NCI-H1048 (cell line): ENCODE results near the gene RNF135.
"Not testable (repeated sequence)": the region's sequence is repeated elsewhere in the genome, so short reads cannot be mapped to it uniquely, and the experiment has no call there.

ENCODE experiments used
- DNase-seq: peaks from one replicate; lab custom pipeline; 2025; lab: John Stamatoyannopoulos, UW

RNF135 gene

DNA sequence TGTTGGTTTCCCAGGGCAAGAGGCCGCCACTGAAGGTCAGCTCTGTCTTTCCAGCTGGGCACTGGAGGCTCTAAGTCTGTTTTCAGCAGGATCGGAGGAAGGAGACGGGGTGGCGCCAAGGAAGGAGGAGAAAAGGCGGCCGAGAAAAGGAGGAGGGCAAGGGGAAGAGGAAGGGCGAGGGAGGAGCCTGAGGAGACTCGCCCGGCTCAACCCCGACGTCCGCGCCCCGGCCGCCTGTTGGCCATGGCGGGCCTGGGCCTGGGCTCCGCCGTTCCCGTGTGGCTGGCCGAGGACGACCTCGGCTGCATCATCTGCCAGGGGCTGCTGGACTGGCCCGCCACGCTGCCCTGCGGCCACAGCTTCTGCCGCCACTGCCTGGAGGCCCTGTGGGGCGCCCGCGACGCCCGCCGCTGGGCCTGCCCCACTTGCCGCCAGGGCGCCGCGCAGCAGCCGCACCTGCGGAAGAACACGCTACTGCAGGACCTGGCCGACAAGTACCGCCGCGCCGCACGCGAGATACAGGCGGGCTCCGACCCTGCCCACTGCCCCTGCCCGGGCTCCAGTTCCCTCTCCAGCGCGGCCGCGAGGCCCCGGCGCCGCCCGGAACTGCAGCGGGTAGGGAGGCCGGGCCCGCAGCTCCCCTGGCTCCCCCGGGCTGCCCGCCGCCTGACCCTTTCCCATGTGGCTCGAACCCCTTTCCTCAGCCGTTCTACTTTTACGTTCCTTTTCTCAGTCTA, at the start of gene RNF135:
Gene RNF135, plus strand, starts transcription at position 209 of the 737 bp plus-strand sequence. Its CDS starts 35 bp downstream, at position 244.
- no peak for DNase-seq

GRCh38 chr17:30921544-30922196, 49.2 kb upstream of the RNF135 start, which contains the start of gene ADAP2:
ADAP2 (plus strand) TSS chr17:30921945; CDS start chr17:30922015, 70 bp downstream.
- no peak for DNase-seq

GRCh38 chr17:30922235-30923030, 48.4 kb upstream of the RNF135 start:
- DNase-seq: no peak

DNA sequence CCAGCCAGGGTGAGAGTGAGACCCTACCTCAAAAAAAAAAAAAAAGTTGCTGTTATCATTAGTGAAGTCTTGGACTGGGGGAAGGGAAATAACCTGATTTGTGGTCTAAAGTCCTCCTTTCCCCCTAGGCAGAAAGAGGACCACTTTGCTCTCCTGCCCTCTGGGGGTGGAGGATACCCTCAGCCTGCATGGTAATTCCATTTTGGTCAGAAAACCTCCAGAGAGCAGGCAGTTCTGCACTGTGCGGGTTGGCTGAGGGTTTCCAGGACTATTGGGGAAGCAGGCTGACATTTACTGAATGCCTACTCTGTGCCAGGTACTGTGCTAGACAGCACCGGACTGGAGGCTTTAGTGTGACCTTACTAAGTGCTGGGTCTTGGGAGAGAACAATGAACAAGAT, 46.5 kb upstream of the RNF135 start:
- no peak for DNase-seq

GRCh38 chr17:30926516-30926915, 44.3 kb upstream of the RNF135 start:
- DNase-seq: no peak

DNA sequence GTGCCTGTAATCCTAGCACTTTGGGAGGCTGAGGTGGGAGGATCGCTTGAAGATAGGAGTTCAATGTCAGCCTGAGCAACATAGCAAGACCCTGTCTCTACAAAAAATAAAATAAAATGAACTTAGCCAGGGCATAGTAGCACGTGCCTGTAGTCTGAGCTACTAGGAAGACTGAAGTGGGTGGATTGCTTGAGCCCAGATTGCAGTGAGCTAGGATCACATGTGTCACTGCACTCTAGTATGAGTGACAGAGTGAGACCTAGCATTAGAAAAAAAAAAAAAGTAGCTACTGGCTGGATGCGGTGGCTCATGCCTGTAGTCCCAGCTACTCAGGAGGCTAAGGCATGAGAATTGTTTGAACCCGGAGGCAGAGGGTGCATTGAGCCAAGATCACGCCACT, 43.1 kb upstream of the RNF135 start:
- DNase-seq: no peak

DNA sequence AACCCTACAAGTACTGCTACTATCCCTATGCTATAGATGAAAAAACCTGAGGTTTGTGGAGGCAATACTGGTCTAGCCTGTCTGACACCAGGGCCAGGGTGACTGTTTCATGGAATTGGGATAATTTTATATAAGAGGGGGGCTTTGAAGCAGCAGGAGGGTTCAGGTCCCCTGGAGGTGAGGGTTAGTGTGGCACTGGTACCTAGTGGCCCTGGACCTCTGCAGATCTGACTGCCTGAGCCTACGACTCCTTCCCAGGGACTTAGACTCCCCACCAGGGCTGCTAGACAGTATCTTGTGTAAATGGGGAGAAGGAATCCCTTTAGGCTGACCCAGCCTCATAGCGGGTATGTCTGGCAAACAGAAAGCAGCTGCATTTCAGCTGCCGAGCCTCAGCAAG, 42.3 kb upstream of the RNF135 start:
- DNase-seq: no peak

- no peak for DNase-seq
Measured at GRCh38 chr17:30929081-30929633, 41.7 kb upstream of the RNF135 start.

DNA sequence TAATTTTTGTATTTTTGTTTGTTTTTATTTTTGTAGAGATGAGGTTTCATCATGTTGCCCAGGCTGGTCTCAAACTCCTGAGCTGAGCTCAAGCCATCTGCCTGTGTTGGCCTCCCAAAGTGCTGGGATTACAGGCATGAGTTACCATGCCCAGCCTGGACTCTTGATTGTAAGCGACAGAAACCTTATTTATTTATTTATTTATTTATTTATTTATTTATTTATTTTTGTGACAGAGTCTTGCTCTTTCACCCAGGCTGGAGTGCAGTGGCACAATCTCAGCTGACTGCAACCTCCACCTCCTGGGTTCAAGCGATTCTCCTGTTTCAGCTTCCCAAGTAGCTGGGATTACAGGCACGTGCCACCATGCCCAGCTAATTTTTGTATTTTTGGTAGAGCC, 41.0 kb upstream of the RNF135 start:
- not testable (repeated sequence) for DNase-seq

DNA sequence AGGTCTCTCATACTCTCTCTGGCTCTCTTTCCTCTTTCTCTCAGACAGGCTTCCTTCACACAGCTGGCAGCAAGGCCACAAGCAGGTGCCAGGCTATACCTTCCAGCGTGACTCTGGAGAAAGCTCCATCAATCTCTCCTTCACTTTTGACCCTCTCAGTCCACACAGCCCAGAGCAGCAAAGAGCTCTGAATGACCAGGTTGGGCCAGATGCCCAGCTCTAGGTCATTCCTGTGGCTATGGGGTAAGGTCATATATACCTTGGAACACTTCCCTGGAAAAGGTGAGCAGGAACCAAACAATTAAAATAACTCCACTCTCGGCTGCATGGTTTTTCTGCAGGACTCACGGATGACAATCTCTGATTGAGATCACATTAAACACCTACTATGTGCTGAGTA, 40.3 kb upstream of the RNF135 start:
- no peak for DNase-seq

- not testable (repeated sequence) for DNase-seq
Measured at GRCh38 chr17:30931582-30931981, 39.3 kb upstream of the RNF135 start.

DNA sequence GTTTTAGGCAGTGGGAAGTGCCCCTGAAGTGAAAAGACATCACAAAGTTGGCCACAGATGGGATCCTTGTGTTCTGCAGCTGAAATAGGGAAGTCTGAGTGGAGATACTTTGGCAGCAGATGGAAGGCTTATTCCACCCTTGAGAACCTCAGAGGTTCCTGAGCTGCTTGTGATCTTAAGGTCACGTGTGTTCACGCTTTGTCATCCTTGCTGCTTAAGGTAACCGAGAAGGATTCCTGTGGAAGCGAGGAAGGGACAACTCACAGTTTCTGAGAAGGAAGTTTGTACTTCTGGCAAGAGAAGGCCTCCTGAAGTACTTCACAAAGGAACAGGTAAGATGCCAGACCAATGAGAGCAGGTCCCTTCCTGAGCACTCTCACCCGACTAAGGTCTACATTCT, 36.9 kb upstream of the RNF135 start:
- DNase-seq: no peak

- no peak for DNase-seq
Measured at GRCh38 chr17:30939051-30939689, 31.7 kb upstream of the RNF135 start.

- DNase-seq: no peak
Measured at GRCh38 chr17:30942308-30943079, 28.3 kb upstream of the RNF135 start.

DNA sequence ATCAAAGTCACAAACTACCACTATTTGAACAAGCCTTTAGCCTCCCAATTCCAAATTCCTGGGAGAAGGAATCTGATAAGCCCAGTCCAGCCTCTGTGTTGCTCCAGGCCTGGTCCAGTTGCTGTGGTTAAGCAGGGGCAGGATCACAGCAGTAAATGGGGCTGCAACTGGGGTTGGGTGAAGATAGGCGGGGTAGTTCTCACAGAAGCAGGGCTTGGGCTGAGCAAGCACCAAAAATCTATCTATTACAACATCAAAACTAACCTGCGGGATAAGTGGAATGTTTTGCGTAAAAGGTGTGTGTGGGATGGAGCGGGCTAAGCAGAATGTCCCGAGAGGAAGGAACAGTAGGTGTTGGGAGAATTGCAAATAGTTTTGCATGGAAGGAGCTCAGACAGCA, 23.0 kb upstream of the RNF135 start:
- DNase-seq: no peak

DNA sequence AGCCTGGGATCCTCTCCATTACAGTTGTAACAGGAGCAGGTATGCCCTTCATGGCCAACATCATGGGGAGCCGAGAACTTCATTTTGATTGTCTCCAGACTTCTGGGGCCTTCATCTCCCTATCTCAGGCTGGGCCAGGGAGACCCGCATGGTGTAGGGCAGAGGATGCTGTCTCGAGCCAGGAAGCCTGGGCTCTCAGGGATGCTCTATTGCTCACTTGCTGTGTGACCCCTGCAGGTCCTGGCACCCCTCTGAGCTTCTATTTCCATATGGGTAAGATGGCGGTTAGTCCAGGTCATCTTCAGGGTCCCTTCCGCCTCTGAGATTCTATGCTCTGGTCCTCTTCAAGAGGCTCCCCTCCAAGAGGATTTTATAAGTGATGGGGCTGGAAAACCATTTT, 20.6 kb upstream of the RNF135 start:
- DNase-seq: no peak

DNA sequence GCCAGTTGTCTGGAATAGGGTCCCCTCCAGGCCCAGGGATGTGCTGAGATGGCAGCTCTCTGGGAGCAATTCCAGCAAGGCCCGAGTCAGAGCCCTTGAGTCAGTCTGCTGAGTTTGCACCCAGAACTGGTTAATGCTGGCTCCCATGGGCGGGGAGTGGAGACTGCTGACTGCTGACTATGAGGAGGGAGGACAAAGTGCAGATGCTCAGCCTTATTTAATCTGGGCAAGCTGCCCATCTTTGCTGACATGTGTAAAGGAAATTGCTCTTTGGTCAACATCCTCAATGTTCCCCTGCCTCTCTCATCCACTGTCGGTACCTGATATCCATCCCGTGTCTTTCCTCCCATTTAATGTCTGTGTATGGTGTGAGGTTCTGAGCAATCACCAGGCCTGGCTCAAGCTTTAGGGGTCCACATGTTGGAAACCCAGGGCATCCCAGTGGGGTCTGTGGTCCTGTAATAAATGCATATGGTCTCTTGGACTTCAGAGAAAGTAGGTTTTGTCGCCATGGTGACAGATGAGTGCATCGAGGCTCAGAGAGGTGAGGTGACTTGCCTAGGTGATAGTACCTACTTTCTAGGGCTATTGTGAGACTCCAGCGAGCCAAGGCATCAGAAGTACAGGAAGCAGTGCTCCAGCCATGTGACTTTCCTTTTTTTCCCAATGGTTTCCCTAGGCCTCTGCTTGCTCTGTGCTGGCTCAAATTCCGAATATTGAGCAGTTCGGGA, 20.0 kb upstream of the RNF135 start:
- DNase-seq: no peak

- no peak for DNase-seq
Measured at GRCh38 chr17:30952638-30953393, 18.0 kb upstream of the RNF135 start.

- no peak for DNase-seq
Measured at GRCh38 chr17:30954046-30954830, 16.6 kb upstream of the RNF135 start.
